ENCODE results near the gene CBX2.

DNA sequence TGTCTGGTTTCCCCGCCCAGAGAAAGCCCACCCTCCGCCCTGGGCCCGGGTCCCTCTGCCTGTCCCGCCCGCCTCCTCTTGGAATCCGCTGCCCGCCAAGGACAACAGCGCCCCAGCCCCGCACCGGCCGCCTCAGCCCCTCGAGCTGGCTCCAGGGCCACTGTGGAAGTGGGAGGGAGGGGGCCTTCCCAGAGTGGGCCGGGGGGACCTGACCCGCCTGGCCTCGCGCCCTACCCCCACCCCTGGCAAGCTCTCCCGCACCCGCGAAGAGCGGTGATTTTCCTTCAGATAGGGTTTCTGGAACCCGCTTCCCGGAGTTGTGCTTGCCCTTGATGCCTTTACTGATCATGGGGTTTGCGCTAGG, 21.2 kb downstream of the CBX2 start:
- no peak for TF ChIP-seq POLR2A (IDR thresholded peaks at IDR 0.05)
- TF ChIP-seq CTCF (IDR thresholded peaks at IDR 0.05), result no peak
